Measurements from ENCODE around the gene TUBB4A. TPM values are rescaled to one million over a fixed set of nuclear protein-coding genes. Genes with fewer than 3 reads are reported as not detected.
A peak's percentile ranks its signal among the peaks of the same experiment; 100 is the strongest.

Gene TUBB4A
- total RNA-seq, 1 donor from 2014 or later: 4.0 TPM

DNA sequence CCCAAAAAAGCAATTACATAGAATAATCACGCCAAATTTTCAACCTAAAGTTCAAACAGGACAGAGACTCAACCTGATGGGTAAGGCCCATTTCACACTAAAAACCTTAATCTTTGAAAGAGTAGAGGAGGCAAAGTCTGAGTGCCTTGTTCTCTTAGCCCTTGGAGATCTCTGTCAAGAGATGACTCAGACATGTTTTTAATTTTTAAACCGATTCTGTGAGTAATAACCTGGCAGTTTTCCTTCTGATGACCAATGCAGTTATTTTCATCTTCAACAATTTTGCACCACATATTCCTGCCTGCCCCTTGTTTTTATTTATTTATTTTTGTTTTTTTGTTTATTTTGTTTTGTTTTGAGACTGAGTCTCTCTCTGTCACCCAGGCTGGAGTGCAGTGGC, 17.2 kb upstream of the TUBB4A start:
- TF ChIP-seq, protein P1, sequence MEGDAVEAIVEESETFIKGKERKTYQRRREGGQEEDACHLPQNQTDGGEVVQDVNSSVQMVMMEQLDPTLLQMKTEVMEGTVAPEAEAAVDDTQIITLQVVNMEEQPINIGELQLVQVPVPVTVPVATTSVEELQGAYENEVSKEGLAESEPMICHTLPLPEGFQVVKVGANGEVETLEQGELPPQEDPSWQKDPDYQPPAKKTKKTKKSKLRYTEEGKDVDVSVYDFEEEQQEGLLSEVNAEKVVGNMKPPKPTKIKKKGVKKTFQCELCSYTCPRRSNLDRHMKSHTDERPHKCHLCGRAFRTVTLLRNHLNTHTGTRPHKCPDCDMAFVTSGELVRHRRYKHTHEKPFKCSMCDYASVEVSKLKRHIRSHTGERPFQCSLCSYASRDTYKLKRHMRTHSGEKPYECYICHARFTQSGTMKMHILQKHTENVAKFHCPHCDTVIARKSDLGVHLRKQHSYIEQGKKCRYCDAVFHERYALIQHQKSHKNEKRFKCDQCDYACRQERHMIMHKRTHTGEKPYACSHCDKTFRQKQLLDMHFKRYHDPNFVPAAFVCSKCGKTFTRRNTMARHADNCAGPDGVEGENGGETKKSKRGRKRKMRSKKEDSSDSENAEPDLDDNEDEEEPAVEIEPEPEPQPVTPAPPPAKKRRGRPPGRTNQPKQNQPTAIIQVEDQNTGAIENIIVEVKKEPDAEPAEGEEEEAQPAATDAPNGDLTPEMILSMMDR (IDR thresholded peaks at IDR 0.05; ENCODE audit: insufficient read depth, low read length, poor library complexity, severe bottlenecking): no peak
- H3K4me3 ChIP-seq (ENCODE audit: low read depth, low read length): no peak overlapping the region

DNA sequence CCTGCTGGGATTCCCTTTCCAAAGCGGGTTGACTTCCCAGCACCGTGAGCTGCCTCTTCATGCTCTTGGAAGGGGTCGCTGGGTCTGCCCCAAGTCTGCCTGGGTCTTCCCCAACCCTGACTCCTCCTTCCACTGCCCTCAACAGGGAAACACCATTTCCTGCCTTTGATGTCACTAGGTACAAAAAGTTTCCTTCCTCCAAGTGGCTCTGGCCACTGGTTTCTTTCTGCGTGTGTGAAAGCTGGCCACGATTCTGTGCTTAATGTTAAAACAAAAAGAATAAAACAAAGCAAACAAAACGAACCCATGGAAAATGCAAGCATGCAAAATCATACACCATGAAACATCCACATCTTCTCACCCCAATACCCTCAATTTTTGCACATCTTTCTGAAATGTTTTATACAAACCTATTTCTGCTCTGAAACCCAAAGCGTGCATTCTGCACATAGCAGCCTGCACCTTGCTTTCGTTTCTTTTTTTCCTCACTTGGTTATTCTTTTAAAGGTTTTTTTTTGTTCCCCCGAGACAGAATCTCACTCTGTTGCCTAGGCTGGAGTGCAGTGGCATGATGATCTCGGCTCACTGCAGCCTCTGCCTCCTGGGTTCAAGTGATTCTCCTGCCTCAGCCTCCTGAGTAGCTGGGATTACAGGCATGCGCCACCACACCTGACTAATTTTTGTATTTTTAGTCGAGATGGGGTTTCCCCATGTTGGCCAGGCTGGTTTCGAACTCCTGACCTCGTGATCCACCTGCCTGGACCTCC, 16.2 kb upstream of the TUBB4A start:
- no peaks in the 10 kb centered on the region for H3K36me3 ChIP-seq (ENCODE audit: control insufficient read depth, insufficient read depth, low read length)
- H3K27me3 ChIP-seq (ENCODE audit: control insufficient read depth, insufficient read depth, low read length): no peaks in the 10 kb centered on the region
- H3K4me3 ChIP-seq (ENCODE audit: low read depth, low read length): no peak overlapping the region
- no peak for DNase-seq (ENCODE audit: low read depth)
- TF ChIP-seq, protein P1 (IDR thresholded peaks at IDR 0.05; ENCODE audit: insufficient read depth, low read length, poor library complexity, severe bottlenecking): no peak

More for the DNA sequence above, 17.2 kb upstream of the TUBB4A start:
- DNase-seq (ENCODE audit: low read depth): peak; percentile 52
- no peaks in the 10 kb centered on the region for H3K36me3 ChIP-seq (ENCODE audit: control insufficient read depth, insufficient read depth, low read length)
- no peaks in the 10 kb centered on the region for H3K27me3 ChIP-seq (ENCODE audit: control insufficient read depth, insufficient read depth, low read length)

GRCh38 chr19:6516659-6517291, 14.7 kb upstream of the TUBB4A start:
- Histone ChIP-seq H3K4me3 (ENCODE audit: low read depth, low read length) (peak overlapping the region; percentile 67), H3K36me3 (ENCODE audit: control insufficient read depth, insufficient read depth, low read length) (no peaks in the 10 kb centered on the region), H3K27me3 (ENCODE audit: control insufficient read depth, insufficient read depth, low read length) (no peaks in the 10 kb centered on the region)
- TF ChIP-seq, protein P1 (IDR thresholded peaks at IDR 0.05; ENCODE audit: insufficient read depth, low read length, poor library complexity, severe bottlenecking): peak; percentile 96
- peak; percentile 41 for DNase-seq (ENCODE audit: low read depth)

GRCh38 chr19:6516018-6516658, 14.0 kb upstream of the TUBB4A start:
- H3K4me3 ChIP-seq (ENCODE audit: low read depth, low read length): peak overlapping the region; percentile 67
- TF ChIP-seq, protein P1 (IDR thresholded peaks at IDR 0.05; ENCODE audit: insufficient read depth, low read length, poor library complexity, severe bottlenecking): no peak
- peak; percentile 79 for DNase-seq (ENCODE audit: low read depth)
- H3K36me3 ChIP-seq (ENCODE audit: control insufficient read depth, insufficient read depth, low read length): no peaks in the 10 kb centered on the region
- H3K27me3 ChIP-seq (ENCODE audit: control insufficient read depth, insufficient read depth, low read length): no peaks in the 10 kb centered on the region

DNA sequence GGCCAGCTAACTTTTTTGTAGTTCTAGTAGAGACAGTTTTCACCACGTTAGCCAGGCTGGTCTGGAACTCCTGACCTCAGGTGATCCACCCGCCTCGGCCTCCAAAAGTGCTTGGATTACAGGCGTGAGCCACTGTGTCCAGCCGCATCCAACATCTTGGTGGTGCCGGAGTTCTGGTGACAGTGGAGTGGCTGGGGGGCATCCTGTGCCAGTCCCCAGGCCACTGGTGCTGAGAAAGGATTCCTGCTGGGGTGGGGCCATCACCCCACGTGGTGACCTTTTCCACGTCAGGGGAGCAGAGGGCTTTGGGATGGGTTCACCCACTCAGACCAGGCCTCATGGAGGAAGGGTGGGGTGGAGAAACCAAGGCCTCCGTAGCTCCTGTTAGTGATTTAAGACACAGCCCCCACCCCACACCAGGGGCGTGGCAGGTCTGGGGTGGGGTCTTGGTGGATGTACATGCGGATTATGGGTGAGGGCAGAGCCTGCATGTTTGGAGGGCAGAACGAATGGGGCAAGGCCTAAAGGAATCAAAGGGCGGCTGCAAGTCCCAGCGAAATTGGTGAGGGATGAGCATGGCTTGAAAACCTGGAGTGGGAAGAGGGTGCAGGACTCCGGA, 12.9 kb upstream of the TUBB4A start:
- Histone ChIP-seq H3K27me3 (ENCODE audit: control insufficient read depth, insufficient read depth, low read length) (no peaks in the 10 kb centered on the region), H3K36me3 (ENCODE audit: control insufficient read depth, insufficient read depth, low read length) (no peaks in the 10 kb centered on the region), H3K4me3 (ENCODE audit: low read depth, low read length) (no peak overlapping the region)
- DNase-seq (ENCODE audit: low read depth): no peak
- TF ChIP-seq, protein P1 (IDR thresholded peaks at IDR 0.05; ENCODE audit: insufficient read depth, low read length, poor library complexity, severe bottlenecking): no peak

All from kidney epithelial cell (primary cell).